Measurements from ENCODE around the gene ITGB4.

Gene ITGB4

DNA sequence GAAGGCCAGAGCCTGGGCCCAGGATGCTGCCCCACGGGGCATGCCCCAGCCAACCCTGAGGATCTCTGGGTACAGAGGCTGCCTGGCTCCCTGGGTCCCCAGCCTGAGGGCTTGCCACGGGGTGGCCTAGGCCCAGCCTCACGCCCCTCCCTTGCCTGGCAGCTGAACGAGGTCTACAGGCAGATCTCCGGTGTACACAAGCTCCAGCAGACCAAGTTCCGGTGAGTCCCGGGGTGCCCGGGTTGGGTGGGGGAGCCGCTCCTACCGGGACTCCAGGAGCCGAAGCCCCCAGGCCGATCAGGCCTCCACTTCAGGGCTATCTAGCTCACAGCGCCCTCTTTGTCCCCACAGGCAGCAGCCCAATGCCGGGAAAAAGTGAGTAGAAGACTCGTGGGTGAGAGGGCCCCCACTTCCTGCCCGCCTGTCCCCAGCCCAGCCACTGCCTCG is 19.4 kb downstream of the ITGB4 start:
- TF ChIP-seq POLR2AphosphoS5 (IDR thresholded peaks at IDR 0.05; ENCODE audit: low read depth) (no peak), SPI1 (IDR thresholded peaks at IDR 0.05; ENCODE audit: borderline replicate concordance, low read depth) (no peak), GABPA (IDR thresholded peaks at IDR 0.05; ENCODE audit: low read depth) (no peak), CTCF (IDR thresholded peaks at IDR 0.05; ENCODE audit: insufficient read depth, low read length) (no peak)
- TF ChIP-seq, protein P1, sequence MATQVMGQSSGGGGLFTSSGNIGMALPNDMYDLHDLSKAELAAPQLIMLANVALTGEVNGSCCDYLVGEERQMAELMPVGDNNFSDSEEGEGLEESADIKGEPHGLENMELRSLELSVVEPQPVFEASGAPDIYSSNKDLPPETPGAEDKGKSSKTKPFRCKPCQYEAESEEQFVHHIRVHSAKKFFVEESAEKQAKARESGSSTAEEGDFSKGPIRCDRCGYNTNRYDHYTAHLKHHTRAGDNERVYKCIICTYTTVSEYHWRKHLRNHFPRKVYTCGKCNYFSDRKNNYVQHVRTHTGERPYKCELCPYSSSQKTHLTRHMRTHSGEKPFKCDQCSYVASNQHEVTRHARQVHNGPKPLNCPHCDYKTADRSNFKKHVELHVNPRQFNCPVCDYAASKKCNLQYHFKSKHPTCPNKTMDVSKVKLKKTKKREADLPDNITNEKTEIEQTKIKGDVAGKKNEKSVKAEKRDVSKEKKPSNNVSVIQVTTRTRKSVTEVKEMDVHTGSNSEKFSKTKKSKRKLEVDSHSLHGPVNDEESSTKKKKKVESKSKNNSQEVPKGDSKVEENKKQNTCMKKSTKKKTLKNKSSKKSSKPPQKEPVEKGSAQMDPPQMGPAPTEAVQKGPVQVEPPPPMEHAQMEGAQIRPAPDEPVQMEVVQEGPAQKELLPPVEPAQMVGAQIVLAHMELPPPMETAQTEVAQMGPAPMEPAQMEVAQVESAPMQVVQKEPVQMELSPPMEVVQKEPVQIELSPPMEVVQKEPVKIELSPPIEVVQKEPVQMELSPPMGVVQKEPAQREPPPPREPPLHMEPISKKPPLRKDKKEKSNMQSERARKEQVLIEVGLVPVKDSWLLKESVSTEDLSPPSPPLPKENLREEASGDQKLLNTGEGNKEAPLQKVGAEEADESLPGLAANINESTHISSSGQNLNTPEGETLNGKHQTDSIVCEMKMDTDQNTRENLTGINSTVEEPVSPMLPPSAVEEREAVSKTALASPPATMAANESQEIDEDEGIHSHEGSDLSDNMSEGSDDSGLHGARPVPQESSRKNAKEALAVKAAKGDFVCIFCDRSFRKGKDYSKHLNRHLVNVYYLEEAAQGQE (IDR thresholded peaks at IDR 0.05; ENCODE audit: insufficient replicate concordance, low read depth) = no peak
- no peak overlapping the region for H3K4me3 ChIP-seq (replicated peaks; ENCODE audit: insufficient read depth, low read length)
- no peak overlapping the region for H3K27ac ChIP-seq (replicated peaks)
- no peaks in the 10 kb centered on the region for H3K27me3 ChIP-seq (ENCODE audit: insufficient read depth, poor library complexity, severe bottlenecking)
- DNase-seq (ENCODE audit: low read depth in 1 of 2, low spot score in 1 of 2) = no peak

DNA sequence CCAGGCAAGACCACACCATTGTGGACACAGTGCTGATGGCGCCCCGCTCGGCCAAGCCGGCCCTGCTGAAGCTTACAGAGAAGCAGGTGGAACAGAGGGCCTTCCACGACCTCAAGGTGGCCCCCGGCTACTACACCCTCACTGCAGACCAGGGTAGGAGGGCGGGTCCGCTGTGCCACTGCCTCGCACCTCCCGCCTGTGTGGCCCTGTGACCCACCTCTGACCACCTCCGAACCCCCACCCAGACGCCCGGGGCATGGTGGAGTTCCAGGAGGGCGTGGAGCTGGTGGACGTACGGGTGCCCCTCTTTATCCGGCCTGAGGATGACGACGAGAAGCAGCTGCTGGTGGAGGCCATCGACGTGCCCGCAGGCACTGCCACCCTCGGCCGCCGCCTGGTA is 21.1 kb downstream of the ITGB4 start:
- Histone ChIP-seq H3K27ac (replicated peaks) (no peak overlapping the region), H3K4me3 (replicated peaks; ENCODE audit: insufficient read depth, low read length) (no peak overlapping the region), H3K27me3 (ENCODE audit: insufficient read depth, poor library complexity, severe bottlenecking) (no peaks in the 10 kb centered on the region)
- TF ChIP-seq, protein P1 (IDR thresholded peaks at IDR 0.05; ENCODE audit: insufficient replicate concordance, low read depth) = no peak
- no peak for TF ChIP-seq GABPA (IDR thresholded peaks at IDR 0.05; ENCODE audit: low read depth)
- no peak for TF ChIP-seq POLR2AphosphoS5 (IDR thresholded peaks at IDR 0.05; ENCODE audit: low read depth)
- TF ChIP-seq SPI1 (IDR thresholded peaks at IDR 0.05; ENCODE audit: borderline replicate concordance, low read depth) = no peak
- TF ChIP-seq CTCF (IDR thresholded peaks at IDR 0.05; ENCODE audit: insufficient read depth, low read length) = no peak
- DNase-seq (ENCODE audit: low read depth in 1 of 2, low spot score in 1 of 2) = no peak

- TF ChIP-seq, protein P1 (IDR thresholded peaks at IDR 0.05; ENCODE audit: insufficient replicate concordance, low read depth) = no peak
- TF ChIP-seq GABPA (IDR thresholded peaks at IDR 0.05; ENCODE audit: low read depth) = no peak
- no peak for TF ChIP-seq SPI1 (IDR thresholded peaks at IDR 0.05; ENCODE audit: borderline replicate concordance, low read depth)
- Histone ChIP-seq H3K27ac (replicated peaks) (no peak overlapping the region), H3K27me3 (ENCODE audit: insufficient read depth, poor library complexity, severe bottlenecking) (no peaks in the 10 kb centered on the region), H3K4me3 (replicated peaks; ENCODE audit: insufficient read depth, low read length) (no peak overlapping the region)
- DNase-seq (ENCODE audit: low read depth in 1 of 2, low spot score in 1 of 2) = no peak
Observed at GRCh38 chr17:75743625-75744206, 22.5 kb downstream of the ITGB4 start.

Data from HL-60 (cell line).